Neural cell (in vitro differentiated cells): ENCODE results near the gene CRYGS. TPM values are rescaled to one million over a fixed set of nuclear protein-coding genes. Genes with fewer than 3 reads are reported as not detected.
A peak's percentile ranks its signal among the peaks of the same experiment; 100 is the strongest.

ENCODE experiments used
- H2AFZ ChIP-seq: fragments of 200-600, 300-800 bp; sonication (generic), shearing (Covaris generic); 2 replicates; pipeline ENCODE4 v1.6.0; 2014; ENCODE audit warnings: low read depth, mild to moderate bottlenecking, antibody characterized with exemption, low read length, moderate library complexity
- H3F3A ChIP-seq: fragments of 200-600 bp; shearing (Covaris generic); 2 replicates; pipeline ENCODE4 v1.6.1; 2016; ENCODE audit warnings: mild to moderate bottlenecking, moderate library complexity, mixed read lengths, antibody characterized with exemption, low read length; ENCODE audit not compliant: insufficient read depth, poor library complexity, severe bottlenecking
- H3K27ac ChIP-seq: fragments of 200-600, 300-800 bp; sonication (generic), shearing (Covaris generic); 2 replicates; pipeline ENCODE4 v1.5.1; 2014; ENCODE audit warnings: mild to moderate bottlenecking, low read length, moderate library complexity
- H3K27me3 ChIP-seq: fragments of 300-800, 200-600 bp; sonication (generic), shearing (Covaris generic); 2 replicates; pipeline ENCODE4 v1.6.0; 2014; ENCODE audit warnings: mild to moderate bottlenecking, low read depth, low read length, moderate library complexity; ENCODE audit not compliant: insufficient read depth
- H3K36me3 ChIP-seq: fragments of 300-800, 200-600 bp; sonication (generic), shearing (Covaris generic); 2 replicates; pipeline ENCODE4 v1.5.1; 2014; ENCODE audit warnings: mild to moderate bottlenecking, antibody characterized with exemption, low read length, moderate library complexity; ENCODE audit not compliant: insufficient read depth
- H3K4me2 ChIP-seq: fragments of 300-800, 200-600 bp; sonication (generic), shearing (Covaris generic); 2 replicates; pipeline ENCODE4 v1.6.0; 2014; ENCODE audit warnings: mild to moderate bottlenecking, low read length
- H3K4me3 ChIP-seq: fragments of 300-800, 200-600 bp; sonication (generic), shearing (Covaris generic); 2 replicates; pipeline ENCODE4 v1.5.1; 2014; ENCODE audit warnings: mild to moderate bottlenecking, low read length, moderate library complexity
- H3K79me2 ChIP-seq: fragments of 200-600 bp; shearing (Covaris generic); replicated peaks from 2 replicates; pipeline ENCODE4 v1.6.0; 2014; ENCODE audit warnings: mild to moderate bottlenecking, low read length, moderate library complexity; ENCODE audit not compliant: insufficient read depth
- H3K9ac ChIP-seq: fragments of 300-800, 200-600 bp; sonication (generic), shearing (Covaris generic); 2 replicates; pipeline ENCODE4 v1.6.1; 2016; ENCODE audit warnings: mild to moderate bottlenecking, low read length, mixed read lengths
- H3K9me2 ChIP-seq: fragments of 200-600 bp; shearing (Covaris generic); 2 replicates; pipeline ENCODE4 v1.6.1; 2016; ENCODE audit warnings: mild to moderate bottlenecking, low read length, mixed read lengths; ENCODE audit not compliant: insufficient read depth
- H3K9me3 ChIP-seq: fragments of 200-600, 300-800 bp; sonication (generic), shearing (Covaris generic); 2 replicates; pipeline ENCODE4 v1.6.1; 2016; ENCODE audit warnings: mild to moderate bottlenecking, mixed run types, low read length, moderate library complexity, mixed read lengths
- H4K20me1 ChIP-seq: fragments of 200-600 bp; shearing (Covaris generic); 2 replicates; pipeline ENCODE4 v1.6.1; 2016; ENCODE audit warnings: mild to moderate bottlenecking, mixed run types; ENCODE audit not compliant: insufficient read depth
- CTCF ChIP-seq: fragments of 450-650 bp; IDR thresholded peaks from 2 replicates; pipeline ENCODE4 v1.5.1; 2014; ENCODE audit warnings: antibody characterized with exemption, mild to moderate bottlenecking, moderate library complexity; ENCODE audit not compliant: poor library complexity, severe bottlenecking
- EP300 ChIP-seq: fragments of 450-650 bp; conservative IDR thresholded peaks from 2 replicates; pipeline ENCODE4 v1.6.1; 2014; ENCODE audit warnings: antibody characterized with exemption, mild to moderate bottlenecking, moderate library complexity; ENCODE audit not compliant: poor library complexity, severe bottlenecking
- EZH2 ChIP-seq: fragments of 200-600, 300-800 bp; shearing (Covaris generic), sonication (generic); IDR thresholded peaks from 2 replicates; pipeline ENCODE4 v1.6.1; 2014; ENCODE audit warnings: antibody characterized with exemption, low read length, borderline replicate concordance, mild to moderate bottlenecking; ENCODE audit not compliant: insufficient read depth, poor library complexity, severe bottlenecking
- MXI1 ChIP-seq: fragments of 450-650 bp; conservative IDR thresholded peaks from 2 replicates; pipeline ENCODE4 v1.6.1; 2014; ENCODE audit warnings: antibody characterized with exemption, mild to moderate bottlenecking; ENCODE audit not compliant: poor library complexity, severe bottlenecking
- POLR2AphosphoS5 ChIP-seq: IDR thresholded peaks from 2 replicates; pipeline ENCODE4 v1.6.1; 2012
- RAD21 ChIP-seq: fragments of 450-650 bp; conservative IDR thresholded peaks from 2 replicates; pipeline ENCODE4 v1.6.1; 2014; ENCODE audit warnings: antibody characterized with exemption, mild to moderate bottlenecking, moderate library complexity
- REST ChIP-seq: IDR thresholded peaks from 2 replicates; pipeline ENCODE4 v1.6.1; 2012; ENCODE audit warnings: borderline replicate concordance
- SMC3 ChIP-seq: fragments of 450-650 bp; conservative IDR thresholded peaks from 2 replicates; pipeline ENCODE4 v1.6.1; 2014; ENCODE audit warnings: antibody characterized with exemption, mild to moderate bottlenecking, moderate library complexity; ENCODE audit not compliant: poor library complexity
- TAF1 ChIP-seq: IDR thresholded peaks from 2 replicates; pipeline ENCODE4 v1.6.1; 2012; ENCODE audit warnings: low read depth
- polyA plus RNA-seq: library from polyadenylated mRNA; depleted of rRNA; stranded (reverse); fragments of >200 nt; gene quantifications from 2 replicates; pipeline ENCODE4 v1.2.3, GENCODE V29; 2014

Gene CRYGS
- polyA plus RNA-seq, 1 donor from 2014 or later, result 7.7 TPM

- TF ChIP-seq MXI1, result no peak
- no peak for TF ChIP-seq REST
- TF ChIP-seq SMC3, result no peak
- TF ChIP-seq EP300, result no peak
- TF ChIP-seq EZH2, result no peak
- no peak for TF ChIP-seq RAD21
- TF ChIP-seq POLR2AphosphoS5, result no peak
- no peak for TF ChIP-seq CTCF
- TF ChIP-seq TAF1, result no peak
- H3K36me3 ChIP-seq, result no peaks in the 10 kb centered on the region
- H3K9ac ChIP-seq, result peak overlapping the region; percentile 82
- peak overlapping the region; percentile 83 for H3K4me2 ChIP-seq
- no peaks in the 10 kb centered on the region for H4K20me1 ChIP-seq
- H3K27me3 ChIP-seq, result no peaks in the 10 kb centered on the region
- peaks cover 12% of the 10 kb centered on the region for H3K79me2 ChIP-seq
- H3K9me2 ChIP-seq, result no peaks in the 10 kb centered on the region
- no peaks in the 10 kb centered on the region for H3K9me3 ChIP-seq
- H3F3A ChIP-seq, result no peaks in the 10 kb centered on the region
- peak overlapping the region; percentile 84 for H2AFZ ChIP-seq
- peak overlapping the region; percentile 88 for H3K4me3 ChIP-seq
- H3K27ac ChIP-seq, result peak overlapping the region; percentile 66
These were observed 22.5 kb upstream of the CRYGS start for GRCh38 chr3:186566772-186567071.

- no peaks in the 10 kb centered on the region for H4K20me1 ChIP-seq
- no peaks in the 10 kb centered on the region for H3F3A ChIP-seq
- no peak overlapping the region for H3K4me3 ChIP-seq
- no peaks in the 10 kb centered on the region for H3K36me3 ChIP-seq
- no peaks in the 10 kb centered on the region for H3K27me3 ChIP-seq
- H3K9me2 ChIP-seq, result no peaks in the 10 kb centered on the region
- H3K27ac ChIP-seq, result no peak overlapping the region
- no peak for TF ChIP-seq CTCF
- TF ChIP-seq SMC3, result no peak
- TF ChIP-seq MXI1, result no peak
- TF ChIP-seq POLR2AphosphoS5, result no peak
- no peak for TF ChIP-seq TAF1
- no peak for TF ChIP-seq REST
- TF ChIP-seq EP300, result no peak
- TF ChIP-seq RAD21, result no peak
- TF ChIP-seq EZH2, result no peak
- H3K79me2 ChIP-seq, result no peaks in the 10 kb centered on the region
- no peak overlapping the region for H3K4me2 ChIP-seq
- H3K9ac ChIP-seq, result no peak overlapping the region
- no peaks in the 10 kb centered on the region for H3K9me3 ChIP-seq
- no peak overlapping the region for H2AFZ ChIP-seq
These were observed 20.4 kb upstream of the CRYGS start for GRCh38 chr3:186564586-186564985.
